Small intestine (tissue), 7 donors: ENCODE measurements around the gene SIN3A. TPM values are rescaled to one million over a fixed set of nuclear protein-coding genes. Genes with fewer than 3 reads are reported as not detected.
"Not testable (repeated sequence)": the region's sequence is repeated elsewhere in the genome, so short reads cannot be mapped to it uniquely, and the experiment has no call there.

Experiments
- DNase-seq, 2 donors: peaks; one replicate each; pipeline versions ENCODE4 v3.0.0 to v3.0.0-alpha.2; 2013
- FAIRE-seq: peaks from 2 replicates; lab custom pipeline; 2012; peaks lifted over from hg19 to GRCh38; lab: Jason Lieb, UNC
- H3K27ac ChIP-seq, 3 donors: one replicate each; pipeline ENCODE4 v1.5.1; 2013; ENCODE audit warnings: low read length in 2 of 3, mild to moderate bottlenecking in 2 of 3, control low read depth in 1 of 3, inconsistent platforms in 1 of 3, low read depth in 1 of 3, moderate library complexity in 1 of 3
- H3K27me3 ChIP-seq, 3 donors: one replicate each; pipeline ENCODE4 v1.6.1; 2013; ENCODE audit warnings: low read length in 3 of 3, inconsistent platforms in 1 of 3; ENCODE audit not compliant: control insufficient read depth in 3 of 3, insufficient read depth in 3 of 3
- H3K36me3 ChIP-seq, 3 donors: one replicate each; pipeline ENCODE4 v1.6.1; 2013; ENCODE audit warnings: low read length in 3 of 3, inconsistent platforms in 1 of 3, low read depth in 1 of 3, mild to moderate bottlenecking in 1 of 3, moderate library complexity in 1 of 3; ENCODE audit not compliant: control insufficient read depth in 3 of 3, insufficient read depth in 2 of 3
- H3K4me1 ChIP-seq, 3 donors: one replicate each; pipeline ENCODE4 v1.6.1; 2013; ENCODE audit warnings: low read length in 2 of 3, inconsistent platforms in 1 of 3, low read depth in 1 of 3, mild to moderate bottlenecking in 1 of 3, moderate library complexity in 1 of 3; ENCODE audit not compliant: control insufficient read depth in 3 of 3, insufficient read depth in 2 of 3
- H3K4me3 ChIP-seq, 3 donors: one replicate each; pipeline ENCODE4 v1.5.1; 2013; ENCODE audit warnings: low read length in 3 of 3, control low read depth in 1 of 3, inconsistent platforms in 1 of 3, low read depth in 1 of 3, mild to moderate bottlenecking in 1 of 3, moderate library complexity in 1 of 3
- H3K9me3 ChIP-seq, 2 donors: one replicate each; pipeline ENCODE4 v1.6.1; 2013; ENCODE audit warnings: low read depth in 1 of 2, low read length in 1 of 2; ENCODE audit not compliant: control insufficient read depth in 2 of 2, insufficient read depth in 1 of 2
- WGBS, 3 donors: extraction: QIAGEN DNeasy Blood & Tissue Kit; methylation state at CpG; one replicate each; pipeline ENCODE4 v1.1.7; 2013; 5-methylcytosine and 5-hydroxymethylcytosine counted together
- polyA plus RNA-seq, 4 donors: library from polyadenylated mRNA; stranded (reverse) in 3 of 4; unstranded in 1 of 4; fragments of 200-250 nt in 3 of 4; fragments of 120-200 nt in 1 of 4; gene quantifications; one replicate each; pipeline versions ENCODE4 v1.2.1 to v1.2.3, GENCODE V29; 2013
- donor health status: healthy with polysubstance abuse.
- donor health status: control.
- donor health status: control.
- donor health status: Bipolar disorder and iron deficiency.
- donor health status: healthy.

The SIN3A gene
- polyA plus RNA-seq, 4 donors = 7.6 to 36.0 (median 11.9) TPM

DNA sequence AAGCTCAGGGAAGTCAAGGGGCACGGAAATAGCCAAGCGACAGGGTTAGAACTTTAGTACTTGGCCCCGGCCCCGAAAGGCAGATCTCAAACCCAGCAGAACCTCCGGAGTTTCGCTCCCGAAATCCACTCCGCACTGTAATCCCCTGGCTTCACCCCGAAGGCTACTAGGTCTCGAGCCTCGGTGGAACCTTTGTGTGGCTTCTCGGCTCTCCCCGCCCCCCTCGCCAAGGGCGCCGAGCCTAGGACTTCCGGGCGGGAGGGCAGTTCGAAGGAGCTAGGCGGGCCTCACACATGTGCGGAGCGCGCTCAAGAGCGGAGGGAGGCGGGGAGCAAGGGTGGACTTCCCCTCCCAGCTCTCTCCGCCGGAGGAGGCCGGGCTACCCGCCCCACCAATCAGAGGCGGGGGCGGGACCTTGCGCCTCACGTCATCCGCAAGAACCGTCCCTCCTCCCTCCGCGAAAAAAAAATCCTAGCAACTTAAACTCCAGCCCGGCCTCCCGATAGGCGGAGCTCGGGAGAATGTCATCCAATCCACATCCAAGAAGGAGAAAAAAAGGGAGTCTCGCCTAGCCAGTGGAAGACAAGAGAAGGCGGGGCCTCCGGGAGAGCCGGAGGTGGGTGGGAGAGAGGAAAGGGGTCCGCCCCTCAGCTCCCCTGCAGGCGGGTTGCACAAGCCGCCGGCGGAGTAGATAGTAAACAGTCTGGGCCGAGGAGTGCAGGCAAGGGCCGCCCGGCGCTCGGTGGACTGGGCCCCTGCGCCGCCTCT, 2.4 kb upstream of the SIN3A start:
- Histone ChIP-seq H3K9me3 (no peaks in the 10 kb centered on the region), H3K4me1 (peaks cover 0 to 24% (median 3%) of the 10 kb centered on the region in 3 donors), H3K4me3 (peak overlapping the region; percentile 78 to 93 (median 87)), H3K27me3 (no peaks in the 10 kb centered on the region), H3K36me3 (no peaks in the 10 kb centered on the region), H3K27ac (peak overlapping the region; percentile 84 to 97 (median 96))
- DNase-seq = peak; percentile 100
- 0% methylated on average over 39 to 57 of the region's 57 CpGs for whole genome bisulfite sequencing, 3 donors
- FAIRE-seq = peak; percentile 85

DNA sequence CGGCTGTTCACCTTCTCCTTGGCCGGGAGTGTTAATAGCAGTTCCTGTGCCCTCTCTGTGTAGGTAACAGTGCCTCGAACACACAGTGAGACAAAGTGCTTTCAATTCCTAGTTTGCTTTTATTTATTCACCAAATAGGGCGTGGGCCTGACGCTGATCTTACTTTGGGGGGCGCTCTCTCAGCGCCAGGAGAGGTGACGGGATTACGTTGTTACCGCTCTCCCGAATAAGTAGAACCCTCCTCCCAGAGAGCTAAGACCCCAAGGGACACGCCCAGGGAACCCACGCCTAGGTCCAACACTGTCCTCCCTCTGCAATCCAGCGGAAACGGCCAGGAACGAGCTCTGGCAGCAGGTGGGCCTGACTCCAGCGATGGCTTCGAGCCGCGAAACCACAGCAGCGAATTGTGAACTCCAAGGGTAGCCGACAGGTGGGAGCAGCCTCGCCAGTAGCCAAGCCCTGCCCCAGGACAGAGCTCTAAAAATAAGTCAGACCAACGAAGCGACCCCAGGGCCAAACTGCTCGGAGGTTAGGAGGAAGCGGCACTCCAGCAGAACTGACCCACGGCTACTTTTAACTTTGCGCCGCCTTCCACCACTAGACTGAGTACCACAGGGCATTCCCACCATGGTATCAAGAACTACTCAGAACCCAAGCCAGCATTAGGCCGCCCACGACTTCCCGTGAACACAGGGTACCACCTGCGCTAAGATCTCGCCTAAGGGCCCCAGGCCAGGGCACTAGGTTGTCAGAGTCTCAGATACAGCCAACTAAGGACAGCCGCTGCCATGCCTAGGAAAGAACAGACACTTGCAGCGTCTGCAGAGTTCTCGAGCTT, 1.6 kb upstream of the SIN3A start:
- H3K36me3 ChIP-seq = no peaks in the 10 kb centered on the region
- no peaks in the 10 kb centered on the region for H3K27me3 ChIP-seq
- peak; percentile 39 to 71 for DNase-seq
- H3K27ac ChIP-seq = peak overlapping the region; percentile 84 to 97 (median 95)
- no peaks in the 10 kb centered on the region for H3K9me3 ChIP-seq
- no peak for FAIRE-seq
- peak overlapping the region; percentile 37 to 67 (median 43) for H3K4me3 ChIP-seq
- WGBS, 3 donors = 0 to 1% (median 1%) methylated on average over 37 to 38 of the region's 38 CpGs
- H3K4me1 ChIP-seq = peaks cover 0 to 20% (median 3%) of the 10 kb centered on the region in 3 donors

DNA sequence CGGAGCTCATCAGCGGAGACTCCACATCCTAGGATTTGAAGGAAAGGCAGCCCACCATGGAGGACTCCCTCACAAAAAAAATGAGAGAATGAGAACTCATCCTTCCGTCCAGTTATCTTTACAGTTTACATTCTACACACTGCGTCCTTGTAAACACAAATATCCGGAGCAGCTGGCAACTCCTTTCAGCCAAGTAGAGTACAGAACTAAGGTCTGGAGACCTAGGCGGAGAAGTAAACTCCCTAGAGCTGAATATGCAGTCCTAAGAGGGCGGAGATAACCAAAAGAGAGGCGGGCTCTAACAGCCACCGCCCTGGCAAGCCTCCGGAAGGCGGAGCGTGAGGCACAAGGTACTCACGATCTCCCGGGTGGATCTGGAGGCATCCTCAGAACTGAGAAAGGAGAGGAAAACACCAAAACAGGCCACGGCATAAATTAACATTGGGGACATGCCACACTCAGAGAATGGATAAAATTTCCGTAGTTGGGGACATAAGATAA, 924 bp upstream of the SIN3A start:
- Histone ChIP-seq H3K36me3 (peaks cover 0 to 3% (median 0%) of the 10 kb centered on the region in 3 donors), H3K9me3 (no peaks in the 10 kb centered on the region), H3K4me3 (peak overlapping the region in 2 of 3 donors; percentile 43 to 67), H3K4me1 (peaks cover 0 to 19% (median 3%) of the 10 kb centered on the region in 3 donors), H3K27ac (peak overlapping the region; percentile 84 to 97 (median 95)), H3K27me3 (no peaks in the 10 kb centered on the region)
- DNase-seq = peak; percentile 91 to 92
- 0 to 1% (median 1%) methylated on average over 16 of the region's 16 CpGs for WGBS, 3 donors
- no peak for FAIRE-seq

DNA sequence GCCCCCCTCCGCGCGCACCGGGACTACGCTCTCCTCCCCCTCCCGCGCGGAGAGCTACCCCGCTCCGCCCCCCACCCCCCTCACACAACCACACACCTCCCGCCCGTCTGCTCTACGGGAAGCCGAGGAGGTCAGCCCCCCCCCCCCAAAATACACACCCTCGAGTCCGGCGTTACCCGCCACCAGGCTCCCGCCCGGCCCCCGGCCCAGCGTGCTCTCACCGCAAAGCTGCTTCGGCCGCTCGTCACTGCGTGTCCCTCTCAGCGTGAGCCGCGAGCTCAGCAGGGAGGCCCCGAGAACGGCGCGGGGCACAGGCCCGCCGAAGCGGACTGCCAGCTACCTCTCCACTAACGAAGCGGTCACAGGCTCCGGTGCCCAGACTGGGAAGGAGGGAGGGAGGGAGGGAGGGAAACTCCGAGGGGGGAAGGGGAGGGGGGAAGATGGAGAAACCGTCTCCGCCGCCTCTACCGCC, 252 bp downstream of the SIN3A start:
- H3K9me3 ChIP-seq = no peaks in the 10 kb centered on the region
- H3K27ac ChIP-seq = peak overlapping the region; percentile 95 to 100 (median 99)
- FAIRE-seq = no peak
- H3K27me3 ChIP-seq = no peaks in the 10 kb centered on the region
- WGBS, 3 donors = 0% methylated on average over 18 to 45 of the region's 45 CpGs
- DNase-seq = no peak
- peaks cover 0 to 7% (median 0%) of the 10 kb centered on the region in 3 donors for H3K36me3 ChIP-seq
- H3K4me1 ChIP-seq = peaks cover 0 to 13% (median 3%) of the 10 kb centered on the region in 3 donors
- H3K4me3 ChIP-seq = peak overlapping the region; percentile 92 to 95 (median 93)

DNA sequence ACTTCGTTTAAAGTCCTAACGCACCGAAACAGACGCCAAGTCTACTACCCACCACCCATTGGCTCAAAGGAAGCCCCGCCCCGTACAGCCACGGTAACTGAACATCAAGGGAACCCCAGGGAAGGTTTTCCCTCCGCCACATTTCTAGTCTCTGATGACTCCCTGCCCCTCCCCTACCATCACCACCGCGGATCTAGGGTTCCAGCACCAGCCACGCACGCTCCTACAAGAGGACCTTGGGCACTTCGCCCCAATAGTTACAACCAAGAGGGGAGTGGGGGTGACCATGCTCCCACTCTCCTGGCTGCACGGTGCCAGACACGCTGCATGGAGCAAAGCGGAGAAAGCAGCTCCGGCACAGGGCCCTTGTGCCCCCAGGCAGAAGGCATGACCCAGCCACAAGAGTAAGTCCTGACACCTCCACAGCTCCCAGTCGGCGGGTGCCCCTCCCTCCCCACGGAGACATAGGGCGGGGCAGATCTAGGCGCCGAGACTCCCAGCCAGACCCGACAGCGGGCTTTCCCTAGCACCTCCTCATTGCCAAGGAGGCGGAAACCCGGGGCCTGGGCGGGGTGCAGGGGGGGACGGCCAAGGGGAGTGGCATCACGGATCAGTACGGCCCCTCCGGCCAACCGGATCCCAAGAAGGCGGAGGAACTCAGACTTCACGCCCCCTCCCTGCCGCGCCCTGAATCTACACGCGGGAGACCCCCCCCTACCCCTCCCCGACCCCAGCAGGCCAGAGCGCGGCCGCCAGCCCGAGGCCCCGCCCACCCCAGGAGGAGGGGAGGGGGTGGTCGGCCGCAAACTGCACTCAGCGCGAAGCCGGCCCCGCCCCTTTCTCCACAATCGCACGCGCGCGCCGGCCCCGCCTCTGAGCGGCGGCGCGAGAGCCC, 936 bp downstream of the SIN3A start:
- Histone ChIP-seq H3K9me3 (no peaks in the 10 kb centered on the region), H3K27ac (peak overlapping the region; percentile 24 to 95 (median 92)), H3K4me3 (peak overlapping the region; percentile 43 to 93 (median 92)), H3K36me3 (peaks cover 0 to 7% (median 0%) of the 10 kb centered on the region in 3 donors), H3K27me3 (no peaks in the 10 kb centered on the region), H3K4me1 (peaks cover 0 to 11% (median 3%) of the 10 kb centered on the region in 3 donors)
- 0% methylated on average over 32 to 62 of the region's 62 CpGs for WGBS, 3 donors
- no peak for FAIRE-seq
- DNase-seq = peak; percentile 97 to 98

DNA sequence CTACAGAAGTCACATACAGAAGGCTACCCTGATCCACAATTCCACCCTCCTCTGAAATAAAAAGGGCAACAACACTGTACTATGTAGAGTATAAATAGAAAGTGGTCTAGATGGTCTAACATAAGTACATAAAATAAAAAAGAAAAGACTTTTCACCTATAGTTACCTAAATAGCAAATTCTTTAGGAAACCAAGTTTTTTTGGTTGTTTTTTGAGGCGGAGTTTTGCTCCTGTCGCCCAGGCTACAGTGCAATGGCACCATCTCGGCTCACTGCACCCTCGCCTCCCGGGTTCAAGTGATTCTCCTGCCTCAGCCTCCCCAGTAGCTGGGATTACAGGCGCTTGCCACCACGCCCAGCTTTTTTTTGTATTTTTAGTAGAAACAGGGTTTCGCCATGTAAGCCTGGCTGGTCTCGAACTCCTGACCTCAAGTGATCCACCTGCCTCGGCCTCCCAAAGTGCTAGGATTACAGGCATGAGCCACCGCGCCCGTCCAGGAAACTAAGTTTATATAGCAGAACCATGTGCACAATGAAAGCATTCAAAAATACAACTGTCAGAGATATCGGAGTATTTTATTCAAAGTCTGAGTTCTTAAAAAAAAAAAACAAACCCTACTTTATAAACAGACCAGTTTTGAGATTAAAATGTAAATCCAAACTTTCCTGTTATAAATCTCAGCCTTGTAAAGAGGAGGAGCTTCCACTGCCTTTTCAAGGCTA, 1.7 kb downstream of the SIN3A start:
- H3K4me3 ChIP-seq = peak overlapping the region; percentile 43 to 93 (median 92)
- no peak for DNase-seq
- peaks cover 0 to 10% (median 0%) of the 10 kb centered on the region in 3 donors for H3K36me3 ChIP-seq
- H3K4me1 ChIP-seq = peaks cover 0 to 11% (median 3%) of the 10 kb centered on the region in 3 donors
- H3K27ac ChIP-seq = peak overlapping the region in 2 of 3 donors; percentile 92 to 95
- 13 to 37% (median 23%) methylated on average over 14 of the region's 14 CpGs for WGBS, 3 donors
- no peak for FAIRE-seq
- no peaks in the 10 kb centered on the region for H3K9me3 ChIP-seq
- no peaks in the 10 kb centered on the region for H3K27me3 ChIP-seq

DNA sequence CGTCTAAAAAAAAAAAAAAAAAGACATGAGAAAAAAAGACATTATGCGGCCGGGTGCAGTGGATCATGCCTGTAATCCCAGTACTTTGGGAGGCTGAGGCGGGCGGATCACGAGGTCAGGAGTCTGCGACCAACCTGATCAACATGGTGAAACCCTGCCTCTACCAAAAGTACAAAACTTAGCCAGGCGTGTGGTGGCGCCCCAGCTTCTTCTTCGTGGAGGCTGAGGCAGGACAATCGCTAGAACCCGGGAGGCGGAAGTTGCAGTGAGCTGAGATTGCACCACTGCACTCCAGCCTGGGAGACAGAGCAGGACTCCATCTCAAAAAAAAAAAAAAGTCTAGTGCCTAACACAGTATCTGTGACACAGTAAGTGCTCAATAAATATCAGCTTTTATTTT, 3.3 kb downstream of the SIN3A start:
- not testable (repeated sequence) for H3K27ac ChIP-seq, H3K9me3 ChIP-seq, H3K4me1 ChIP-seq, H3K4me3 ChIP-seq, FAIRE-seq, H3K27me3 ChIP-seq, DNase-seq
- peaks cover 0 to 16% (median 0%) of the 10 kb centered on the region in 3 donors for H3K36me3 ChIP-seq
- 85 to 90% (median 87%) methylated on average over 11 to 13 of the region's 13 CpGs for WGBS, 3 donors
